OCI-LY3 (cell line): ENCODE data around the gene PPP1R9A.
"Not testable (repeated sequence)": the region's sequence is repeated elsewhere in the genome, so short reads cannot be mapped to it uniquely, and the experiment has no call there.

ENCODE experiments used
- H2AFZ ChIP-seq: fragments of 200-600, 300-600 bp; shearing (Covaris generic); 2 replicates; pipeline ENCODE4 v1.6.0; 2014; ENCODE audit warnings: antibody characterized with exemption, low read depth, low read length
- H3K27ac ChIP-seq: fragments of 200-600, 300-600 bp; sonication (generic); 2 replicates; pipeline ENCODE4 v1.5.1; 2014; ENCODE audit warnings: mild to moderate bottlenecking, low read length, moderate library complexity, mixed read lengths
- H3K27me3 ChIP-seq: fragments of 200-600, 300-600 bp; sonication (generic); 2 replicates; pipeline ENCODE4 v1.6.1; 2014; ENCODE audit warnings: low read depth, low read length, mixed read lengths
- H3K36me3 ChIP-seq: fragments of 200-600, 300-600 bp; sonication (generic); replicated peaks from 2 replicates; pipeline ENCODE3; 2014; ENCODE audit warnings: low read depth, low read length, mixed read lengths
- H3K4me1 ChIP-seq: fragments of 300-600, 200-600 bp; sonication (generic); 2 replicates; pipeline ENCODE4 v1.6.1; 2014; ENCODE audit warnings: low read length, mixed read lengths
- H3K4me2 ChIP-seq: fragments of 200-600, 300-600 bp; sonication (generic); 2 replicates; pipeline ENCODE4 v1.6.1; 2014; ENCODE audit warnings: low read length, mixed read lengths
- H3K4me3 ChIP-seq: fragments of 300-600, 200-600 bp; sonication (generic); 2 replicates; pipeline ENCODE4 v1.5.1; 2014; ENCODE audit warnings: antibody characterized with exemption, mild to moderate bottlenecking, low read length, moderate library complexity
- H3K79me2 ChIP-seq: fragments of 300-600, 200-600 bp; shearing (Covaris generic); 2 replicates; pipeline ENCODE4 v1.6.1; 2014; ENCODE audit warnings: mild to moderate bottlenecking, low read length, mixed read lengths
- H3K9ac ChIP-seq: fragments of 300-600, 200-600 bp; shearing (Covaris generic); 2 replicates; pipeline ENCODE4 v1.6.0; 2014; ENCODE audit warnings: mild to moderate bottlenecking, low read length, moderate library complexity
- H3K9me3 ChIP-seq: fragments of 200-600, 300-600 bp; shearing (Covaris generic); 2 replicates; pipeline ENCODE4 v1.6.1; 2014; ENCODE audit warnings: low read length, mixed read lengths; ENCODE audit not compliant: insufficient read depth
- H4K20me1 ChIP-seq: fragments of 200-600, 300-600 bp; sonication (generic); 2 replicates; pipeline ENCODE4 v1.6.1; 2016; ENCODE audit warnings: low read length, mixed read lengths; ENCODE audit not compliant: insufficient read depth
- CTCF ChIP-seq: fragments of 200-600, 300-600 bp; sonication (generic); IDR thresholded peaks from 2 replicates; pipeline ENCODE4 v1.5.1; 2014; ENCODE audit warnings: antibody characterized with exemption, low read length, low read depth
- EZH2phosphoT487 ChIP-seq: fragments of 200-600 bp; shearing (Covaris generic); IDR thresholded peaks from 2 replicates; pipeline ENCODE4 v1.6.1; 2018; ENCODE audit warnings: antibody characterized with exemption, mixed run types, low read depth

PPP1R9A gene

GRCh38 chr7:94999069-94999351 is 91.6 kb downstream of the PPP1R9A start:
- H3K4me2 ChIP-seq: no peak overlapping the region
- no peaks in the 10 kb centered on the region for H3K36me3 ChIP-seq
- H2AFZ ChIP-seq: no peak overlapping the region
- no peak overlapping the region for H3K9ac ChIP-seq
- H3K9me3 ChIP-seq: no peaks in the 10 kb centered on the region
- TF ChIP-seq CTCF: no peak
- TF ChIP-seq EZH2phosphoT487: no peak
- H3K27ac ChIP-seq: no peak overlapping the region
- H3K4me1 ChIP-seq: peaks cover 6% of the 10 kb centered on the region
- H3K79me2 ChIP-seq: no peaks in the 10 kb centered on the region
- no peak overlapping the region for H3K4me3 ChIP-seq
- H3K27me3 ChIP-seq: no peaks in the 10 kb centered on the region
- no peaks in the 10 kb centered on the region for H4K20me1 ChIP-seq

- not testable (repeated sequence) for H3K27me3 ChIP-seq, H4K20me1 ChIP-seq, H3K9ac ChIP-seq, H3K36me3 ChIP-seq, H3K4me3 ChIP-seq, H3K4me2 ChIP-seq, H3K79me2 ChIP-seq, H3K9me3 ChIP-seq, H3K4me1 ChIP-seq, H2AFZ ChIP-seq, H3K27ac ChIP-seq
These were observed 92.2 kb downstream of the PPP1R9A start for GRCh38 chr7:94999601-95000000.

- Histone ChIP-seq H3K27ac (no peak overlapping the region), H3K79me2 (no peaks in the 10 kb centered on the region), H3K4me2 (no peak overlapping the region), H3K36me3 (no peaks in the 10 kb centered on the region), H3K27me3 (no peaks in the 10 kb centered on the region), H3K9me3 (no peaks in the 10 kb centered on the region), H4K20me1 (no peaks in the 10 kb centered on the region), H2AFZ (no peak overlapping the region), H3K4me3 (no peak overlapping the region), H3K9ac (no peak overlapping the region), H3K4me1 (peaks cover 6% of the 10 kb centered on the region)
- TF ChIP-seq EZH2phosphoT487 (no peak), CTCF (no peak)
These were observed 93.9 kb downstream of the PPP1R9A start for GRCh38 chr7:95001258-95001657.

GRCh38 chr7:95001815-95002561 is 94.6 kb downstream of the PPP1R9A start:
- no peak overlapping the region for H3K27ac ChIP-seq
- H3K36me3 ChIP-seq: no peaks in the 10 kb centered on the region
- TF ChIP-seq EZH2phosphoT487 (no peak), CTCF (no peak)
- H3K4me3 ChIP-seq: no peak overlapping the region
- H3K9ac ChIP-seq: no peak overlapping the region
- peaks cover 6% of the 10 kb centered on the region for H3K4me1 ChIP-seq
- H4K20me1 ChIP-seq: no peaks in the 10 kb centered on the region
- no peak overlapping the region for H3K4me2 ChIP-seq
- no peaks in the 10 kb centered on the region for H3K9me3 ChIP-seq
- H2AFZ ChIP-seq: no peak overlapping the region
- H3K79me2 ChIP-seq: no peaks in the 10 kb centered on the region
- no peaks in the 10 kb centered on the region for H3K27me3 ChIP-seq
